NCI-H748 treated with DMSO at 0.1 percent for 48 hours (cell line): ENCODE data around the gene CRBN.

ENCODE experiments used
- DNase-seq: peaks from one replicate; lab custom pipeline; 2025; lab: John Stamatoyannopoulos, UW

Gene CRBN

GRCh38 chr3:3179407-3180094 is at the start of gene CRBN:
Gene CRBN (minus strand): TSS chr3:3179691. CDS start chr3:3179687, 4 bp downstream.
- peak; percentile 50 for DNase-seq

GRCh38 chr3:3227640-3228039 is 48.1 kb upstream of the CRBN start:
- DNase-seq, result no peak

- DNase-seq, result no peak
Measured at GRCh38 chr3:3221528-3221927, 42.0 kb upstream of the CRBN start.

- no peak for DNase-seq
Measured at GRCh38 chr3:3216401-3216800, 36.9 kb upstream of the CRBN start.

GRCh38 chr3:3212781-3213440 is 33.4 kb upstream of the CRBN start:
- no peak for DNase-seq

GRCh38 chr3:3209714-3210113 is 30.2 kb upstream of the CRBN start:
- no peak for DNase-seq

- DNase-seq, result no peak
Measured at GRCh38 chr3:3209057-3209456, 29.6 kb upstream of the CRBN start.

- no peak for DNase-seq
Measured at GRCh38 chr3:3201611-3202010, 22.1 kb upstream of the CRBN start.

GRCh38 chr3:3200632-3201212 is 21.2 kb upstream of the CRBN start:
- peak; percentile 16 for DNase-seq

GRCh38 chr3:3199306-3199705 is 19.8 kb upstream of the CRBN start:
- no peak for DNase-seq

GRCh38 chr3:3196148-3196861 is 16.8 kb upstream of the CRBN start:
- DNase-seq, result no peak

GRCh38 chr3:3194861-3195260 is 15.4 kb upstream of the CRBN start:
- DNase-seq, result no peak

- no peak for DNase-seq
Measured at GRCh38 chr3:3192286-3192675, 12.8 kb upstream of the CRBN start.

- no peak for DNase-seq
Measured at GRCh38 chr3:3191675-3192285, 12.3 kb upstream of the CRBN start.

GRCh38 chr3:3189961-3190360 is 10.5 kb upstream of the CRBN start:
- no peak for DNase-seq

GRCh38 chr3:3189102-3189727 is 9.7 kb upstream of the CRBN start:
- no peak for DNase-seq

GRCh38 chr3:3184876-3185275 is 5.4 kb upstream of the CRBN start:
- DNase-seq, result no peak

GRCh38 chr3:3180456-3180855 is 965 bp upstream of the CRBN start:
- DNase-seq, result no peak

- no peak for DNase-seq
Measured at GRCh38 chr3:3178498-3179328, 778 bp downstream of the CRBN start.

GRCh38 chr3:3177861-3178497 is 1.5 kb downstream of the CRBN start:
- DNase-seq, result no peak

- DNase-seq, result no peak
Measured at GRCh38 chr3:3172627-3173026, 6.9 kb downstream of the CRBN start.
